SK-N-SH (cell line): ENCODE results near the gene KCTD11. TPM values are rescaled to one million over a fixed set of nuclear protein-coding genes. Genes with fewer than 3 reads are reported as not detected.

Source experiments
- polyA plus RNA-seq, 3 experiments: library from polyadenylated mRNA; depleted of rRNA; stranded (reverse); fragments of >200 nt; gene quantifications; 2 replicates each; pipeline ENCODE4 v1.2.3, GENCODE V29; 2012
- small RNA-seq, 7 experiments: library from RNA; depleted of rRNA; stranded (forward); fragments of <200 nt; gene quantifications; one replicate each; pipeline ENCODE3, GENCODE V24; 2012

KCTD11 gene
- polyA plus RNA-seq, 1 of the 3 experiments (the other 2 are of a cell fraction) = 9.5 TPM

Small RNA genes lying within 50 kb of the gene (small RNA-seq; reads per million reads assigned to genes)
- 0 to 0.13 (median 0) reads per million in 7 experiments for gene AC026954.2

Other genes with a start within 250 kb of the KCTD11 start
- not detected in 2 replicates for gene ASGR2, start 237.3 kb upstream of the KCTD11 start, polyA plus RNA-seq (2012; rRNA removed)
- gene ASGR1, start 172.8 kb upstream of the KCTD11 start, polyA plus RNA-seq (2012; rRNA removed) = 2.0 and 2.1 TPM in 2 replicates
- gene DLG4, start 132.3 kb upstream of the KCTD11 start, polyA plus RNA-seq (2012; rRNA removed) = 22.1 and 30.5 TPM in 2 replicates
- gene ACADVL, start 132.2 kb upstream of the KCTD11 start, polyA plus RNA-seq (2012; rRNA removed) = 635 and 796 TPM in 2 replicates
- 6.9 and 8.3 TPM in 2 replicates for gene DVL2, start 117.6 kb upstream of the KCTD11 start, polyA plus RNA-seq (2012; rRNA removed)
- 53.3 and 58.5 TPM in 2 replicates for gene PHF23, start 112.7 kb upstream of the KCTD11 start, polyA plus RNA-seq (2012; rRNA removed)
- gene GABARAP, start 109.7 kb upstream of the KCTD11 start, polyA plus RNA-seq (2012; rRNA removed) = 585 and 637 TPM in 2 replicates
- 111 and 124 TPM in 2 replicates for gene CTDNEP1, start 100.4 kb upstream of the KCTD11 start, polyA plus RNA-seq (2012; rRNA removed)
- 45.4 and 52.1 TPM in 2 replicates for gene ELP5, start 99.9 kb upstream of the KCTD11 start, polyA plus RNA-seq (2012; rRNA removed)
- 2.9 and 5.0 TPM in 2 replicates for gene CLDN7, start 89.7 kb upstream of the KCTD11 start, polyA plus RNA-seq (2012; rRNA removed)
- gene SLC2A4, start 70.4 kb upstream of the KCTD11 start, polyA plus RNA-seq (2012; rRNA removed) = 0.44 and 0.54 TPM in 2 replicates
- gene YBX2, start 57.5 kb upstream of the KCTD11 start, polyA plus RNA-seq (2012; rRNA removed) = 0.36 and 0.54 TPM in 2 replicates
- gene EIF5A, start 44.5 kb upstream of the KCTD11 start, polyA plus RNA-seq (2012; rRNA removed) = 711 and 971 TPM in 2 replicates
- 67.0 and 102 TPM in 2 replicates for gene GPS2, start 36.8 kb upstream of the KCTD11 start, polyA plus RNA-seq (2012; rRNA removed)
- gene NEURL4, start 22.8 kb upstream of the KCTD11 start, polyA plus RNA-seq (2012; rRNA removed) = 20.7 and 22.1 TPM in 2 replicates
- gene ACAP1, start 15.6 kb upstream of the KCTD11 start, polyA plus RNA-seq (2012; rRNA removed) = 0.71 and 6.4 TPM in 2 replicates
- gene TMEM95, start 3.0 kb downstream of the KCTD11 start, polyA plus RNA-seq (2012; rRNA removed) = not detected in 2 replicates
- 0.64 and 0.75 TPM in 2 replicates for gene TNK1, start 28.9 kb downstream of the KCTD11 start, polyA plus RNA-seq (2012; rRNA removed)
- 72.0 and 95.0 TPM in 2 replicates for gene PLSCR3, start 42.4 kb downstream of the KCTD11 start, polyA plus RNA-seq (2012; rRNA removed)
- gene TMEM256, start 51.9 kb downstream of the KCTD11 start, polyA plus RNA-seq (2012; rRNA removed) = 114 and 213 TPM in 2 replicates
- 16.8 and 29.9 TPM in 2 replicates for gene NLGN2, start 55.7 kb downstream of the KCTD11 start, polyA plus RNA-seq (2012; rRNA removed)
- gene SPEM1, start 68.2 kb downstream of the KCTD11 start, polyA plus RNA-seq (2012; rRNA removed) = not detected in 2 replicates
- gene SPEM2, start 73.5 kb downstream of the KCTD11 start, polyA plus RNA-seq (2012; rRNA removed) = not detected in 2 replicates
- gene SPEM3, start 76.7 kb downstream of the KCTD11 start, polyA plus RNA-seq (2012; rRNA removed) = not detected in 2 replicates
- gene TMEM102, start 83.3 kb downstream of the KCTD11 start, polyA plus RNA-seq (2012; rRNA removed) = 6.5 and 6.6 TPM in 2 replicates
- gene FGF11, start 87.3 kb downstream of the KCTD11 start, polyA plus RNA-seq (2012; rRNA removed) = 1.9 and 2.5 TPM in 2 replicates
- 26.8 and 29.7 TPM in 2 replicates for gene CHRNB1, start 92.9 kb downstream of the KCTD11 start, polyA plus RNA-seq (2012; rRNA removed)
- gene ZBTB4, start 127.5 kb downstream of the KCTD11 start, polyA plus RNA-seq (2012; rRNA removed) = 11.4 and 12.8 TPM in 2 replicates
- gene SLC35G6, start 129.3 kb downstream of the KCTD11 start, polyA plus RNA-seq (2012; rRNA removed) = not detected in 2 replicates
- gene POLR2A, start 132.2 kb downstream of the KCTD11 start, polyA plus RNA-seq (2012; rRNA removed) = 19.0 and 37.3 TPM in 2 replicates
- 31.1 and 47.6 TPM in 2 replicates for gene TNFSF12, start 196.9 kb downstream of the KCTD11 start, polyA plus RNA-seq (2012; rRNA removed)
- gene TNFSF13, start 206.6 kb downstream of the KCTD11 start, polyA plus RNA-seq (2012; rRNA removed) = 1.0 and 2.1 TPM in 2 replicates
- 80.8 and 103 TPM in 2 replicates for gene SENP3, start 209.8 kb downstream of the KCTD11 start, polyA plus RNA-seq (2012; rRNA removed)
- gene CD68, start 227.5 kb downstream of the KCTD11 start, polyA plus RNA-seq (2012; rRNA removed) = 34.6 and 62.4 TPM in 2 replicates
- gene MPDU1, start 231.7 kb downstream of the KCTD11 start, polyA plus RNA-seq (2012; rRNA removed) = 126 and 142 TPM in 2 replicates
- 1.3 TPM in 2 replicates for gene SOX15, start 237.9 kb downstream of the KCTD11 start, polyA plus RNA-seq (2012; rRNA removed)